HG02798 (cell line): Measurements from ENCODE around the gene ARHGAP12.
"Not testable (repeated sequence)": the region's sequence is repeated elsewhere in the genome, so short reads cannot be mapped to it uniquely, and the experiment has no call there.

Experiments
- ATAC-seq: cut with Tn5 transposase; IDR thresholded peaks from one replicate; pipeline ENCODE4 v1.9.1; 2021; ENCODE audit warnings: mild to moderate bottlenecking; ENCODE audit not compliant: unreplicated experiment, poor library complexity

Gene ARHGAP12

GRCh38 chr10:31778627-31779026, 150.0 kb downstream of the ARHGAP12 start:
- no peak for ATAC-seq

- no peak for ATAC-seq
Observed at GRCh38 chr10:31776159-31776558, 152.5 kb downstream of the ARHGAP12 start.

- ATAC-seq, result no peak
Observed at GRCh38 chr10:31774928-31775650, 153.5 kb downstream of the ARHGAP12 start.

GRCh38 chr10:31774299-31774900, 154.2 kb downstream of the ARHGAP12 start:
- no peak for ATAC-seq

GRCh38 chr10:31773749-31774298, 154.8 kb downstream of the ARHGAP12 start:
- ATAC-seq, result no peak

- no peak for ATAC-seq
Observed at GRCh38 chr10:31771331-31771831, 157.2 kb downstream of the ARHGAP12 start.

GRCh38 chr10:31770307-31770902, 158.2 kb downstream of the ARHGAP12 start:
- peak; percentile 83 for ATAC-seq

GRCh38 chr10:31769564-31769963, 159.1 kb downstream of the ARHGAP12 start:
- no peak for ATAC-seq

- ATAC-seq, result not testable (repeated sequence)
Observed at GRCh38 chr10:31768935-31769334, 159.7 kb downstream of the ARHGAP12 start.

GRCh38 chr10:31768467-31768866, 160.2 kb downstream of the ARHGAP12 start:
- ATAC-seq, result no peak

- ATAC-seq, result no peak
Observed at GRCh38 chr10:31765541-31765940, 163.1 kb downstream of the ARHGAP12 start.

GRCh38 chr10:31762316-31762715, 166.3 kb downstream of the ARHGAP12 start:
- ATAC-seq, result no peak

GRCh38 chr10:31761156-31761555, 167.5 kb downstream of the ARHGAP12 start:
- no peak for ATAC-seq

- no peak for ATAC-seq
Observed at GRCh38 chr10:31760674-31761081, 168.0 kb downstream of the ARHGAP12 start.

- ATAC-seq, result peak; percentile 97
Observed at GRCh38 chr10:31759799-31760626, 168.6 kb downstream of the ARHGAP12 start.

- ATAC-seq, result no peak
Observed at GRCh38 chr10:31759124-31759798, 169.4 kb downstream of the ARHGAP12 start.

GRCh38 chr10:31758495-31758894, 170.1 kb downstream of the ARHGAP12 start:
- ATAC-seq, result no peak

- ATAC-seq, result no peak
Observed at GRCh38 chr10:31757831-31758230, 170.8 kb downstream of the ARHGAP12 start.

- no peak for ATAC-seq
Observed at GRCh38 chr10:31757386-31757791, 171.2 kb downstream of the ARHGAP12 start.

GRCh38 chr10:31756729-31757110, 171.9 kb downstream of the ARHGAP12 start:
- ATAC-seq, result no peak
